Ovary (tissue), 9 donors: Measurements from ENCODE around the gene TGIF1. TPM values are rescaled to one million over a fixed set of nuclear protein-coding genes. Genes with fewer than 3 reads are reported as not detected.

ENCODE experiments used
- DNase-seq, 5 donors: peaks; one replicate each; pipeline ENCODE4 v3.0.0-alpha.2; 2019 to 2020
- H3K27ac ChIP-seq, 2 donors: fragments of 200-600 bp; one replicate each; pipeline versions ENCODE4 v1.5.1 to v1.8.0; 2019 to 2022
- H3K27me3 ChIP-seq: fragments of 200-600 bp; one replicate; pipeline ENCODE4 v1.8.0; 2022
- H3K36me3 ChIP-seq: fragments of 200-600 bp; sonication (generic); one replicate; pipeline ENCODE4 v1.5.1; 2019
- H3K4me1 ChIP-seq: one replicate; pipeline ENCODE4 v1.8.1; 2013; ENCODE audit warnings: mild to moderate bottlenecking, moderate library complexity; ENCODE audit not compliant: insufficient read depth
- H3K4me3 ChIP-seq: fragments of 200-600 bp; sonication (generic); one replicate; pipeline ENCODE4 v1.5.1; 2017
- H3K9me3 ChIP-seq, 2 donors: fragments of 200-600 bp in 1 of 2; sonication (generic) in 1 of 2; one replicate each; pipeline versions ENCODE4 v1.5.1 to v1.8.1; 2013 to 2019; ENCODE audit warnings: mild to moderate bottlenecking in 1 of 2, moderate library complexity in 1 of 2
- CTCF ChIP-seq, 3 donors: fragments of 450-650 bp in 2 of 3; fragments of 200-600 bp in 1 of 3; IDR thresholded peaks; one replicate each; pipeline versions ENCODE4 v1.5.1 to v1.8.0; 2016 to 2022; ENCODE audit warnings: antibody characterized with exemption in 3 of 3, mild to moderate bottlenecking in 1 of 3
- EP300 ChIP-seq: sonication (generic); formaldehyde crosslinking; IDR thresholded peaks from one replicate; pipeline ENCODE4 v1.6.1; 2017; ENCODE audit warnings: antibody characterized with exemption
- POLR2A ChIP-seq: fragments of 450-650 bp; IDR thresholded peaks from one replicate; pipeline ENCODE4 v1.6.1; 2017; ENCODE audit warnings: antibody characterized with exemption, mild to moderate bottlenecking, moderate library complexity
- WGBS, 3 donors: extraction: QIAGEN DNeasy Blood & Tissue Kit in 1 of 3; methylation state at CpG; one replicate each; pipeline versions ENCODE4 v1.1.5 to v1.1.7; 2013 to 2017; 5-methylcytosine and 5-hydroxymethylcytosine counted together
- intact Hi-C, 4 donors: fragments of 100-400 bp; cut with DNase I; formaldehyde crosslinking; loops; one replicate each; pipeline versions ENCODE4 v1.11.0 to v1.15.1; 2022 to 2023
- polyA plus RNA-seq, 2 donors: library from polyadenylated mRNA; stranded (reverse); fragments of 200-250 nt in 1 of 2; fragments of 350-450 nt in 1 of 2; fragmentation: Illumina TruSeq in 1 of 2; extraction: RNeasy Lipid Tissue Mini Kit (QIAGEN cat#74804) in 1 of 2; gene quantifications; one replicate each; pipeline ENCODE4 v1.2.3, GENCODE V29; 2013 to 2014
- total RNA-seq, 7 donors: library from RNA; depleted of rRNA in 2 of 7; stranded (reverse); fragments of >200 nt in 2 of 7; fragmentation: NEBNext Ultra II Directional in 3 of 7; extraction: Animal tissue kit (Norgen Biotek cat#: 25700) in 3 of 7; gene quantifications; one replicate each; pipeline versions ENCODE4 v1.1.0 to v1.2.4, GENCODE V29; 2016 to 2023
- donor health status: DM: no; HTN: no; CAD: no; lungs with moderate emphysema.
- donor health status: DM: no; HTN: no; CAD: no.
- donor health status: Bipolar disorder and iron deficiency.
- donor health status: DM: yes; HTN: yes; CAD: no.
- donor health status: DM: no; HTN: no; CAD: no.
- donor health status: DM: yes; HTN: yes; CAD: no.

TGIF1 gene
- total and polyA plus RNA-seq, 9 donors: 30.9 to 93.4 (median 64.0) TPM

- Histone ChIP-seq H3K9me3 (no peaks in the 10 kb centered on the region), H3K27ac (no peak overlapping the region), H3K27me3 (no peaks in the 10 kb centered on the region), H3K4me1 (no peaks in the 10 kb centered on the region), H3K4me3 (no peak overlapping the region), H3K36me3 (no peaks in the 10 kb centered on the region)
- 95 to 97% (median 95%) methylated on average over 5 of the region's 5 CpGs for WGBS, 3 donors
- TF ChIP-seq CTCF (IDR thresholded peaks at IDR 0.05) (no peak), EP300 (no peak), POLR2A (no peak)
- intact Hi-C loops: no loop called here
- no peak for DNase-seq
These were observed 11.7 kb downstream of the TGIF1 start for GRCh38 chr18:3461704-3462103.

- no peaks in the 10 kb centered on the region for H3K36me3 ChIP-seq
- H3K27ac ChIP-seq: no peak overlapping the region
- H3K4me3 ChIP-seq: no peak overlapping the region
- no peak for TF ChIP-seq CTCF (IDR thresholded peaks at IDR 0.05)
- no peak for TF ChIP-seq EP300
- no peak for TF ChIP-seq POLR2A
- H3K9me3 ChIP-seq: no peaks in the 10 kb centered on the region
- DNase-seq: no peak
- 17 to 21% (median 19%) methylated on average over 2 of the region's 2 CpGs for WGBS, 3 donors
- no peaks in the 10 kb centered on the region for H3K4me1 ChIP-seq
- H3K27me3 ChIP-seq: no peaks in the 10 kb centered on the region
- intact Hi-C loops: no loop called here
These were observed 13.1 kb downstream of the TGIF1 start for GRCh38 chr18:3463051-3463450.

GRCh38 chr18:3466045-3466444 is 16.1 kb downstream of the TGIF1 start:
- WGBS, 3 donors: 63 to 67% (median 63%) methylated on average over 5 of the region's 5 CpGs
- intact Hi-C loops: no loop called here
- TF ChIP-seq POLR2A (no peak), EP300 (no peak), CTCF (IDR thresholded peaks at IDR 0.05) (no peak)

GRCh38 chr18:3466872-3467271 is 16.9 kb downstream of the TGIF1 start:
- Histone ChIP-seq H3K4me1 (no peaks in the 10 kb centered on the region), H3K9me3 (no peaks in the 10 kb centered on the region), H3K4me3 (no peak overlapping the region), H3K36me3 (no peaks in the 10 kb centered on the region), H3K27ac (no peak overlapping the region), H3K27me3 (no peaks in the 10 kb centered on the region)
- no peak for DNase-seq
- TF ChIP-seq POLR2A: no peak
- TF ChIP-seq CTCF (IDR thresholded peaks at IDR 0.05): no peak
- no peak for TF ChIP-seq EP300
- 43 to 50% (median 48%) methylated on average over 2 of the region's 2 CpGs for WGBS, 3 donors
- intact Hi-C loops: no loop called here

More at GRCh38 chr18:3466045-3466444, 16.1 kb downstream of the TGIF1 start:
- Histone ChIP-seq H3K9me3 (no peaks in the 10 kb centered on the region), H3K36me3 (no peaks in the 10 kb centered on the region), H3K4me1 (no peaks in the 10 kb centered on the region), H3K27ac (no peak overlapping the region), H3K4me3 (no peak overlapping the region), H3K27me3 (no peaks in the 10 kb centered on the region)
- no peak for DNase-seq
